LNCaP clone FGC (cell line): Measurements from ENCODE around the gene LNX2.

Experiments
- DNase-seq: peaks from one replicate; pipeline ENCODE4 v3.0.0-alpha.2; 2011; ENCODE audit warnings: low read depth
- H3K4me3 ChIP-seq: 2 replicates; pipeline ENCODE4 v1.5.1; 2011; ENCODE audit warnings: mild to moderate bottlenecking, low read depth, low read length, control low read depth
- TF ChIP-seq, protein P1 (sequence below): IDR thresholded peaks from 2 replicates; pipeline ENCODE4 v1.5.1; 2012; ENCODE audit warnings: mild to moderate bottlenecking; ENCODE audit not compliant: control insufficient read depth, insufficient read depth; ENCODE audit errors: extremely low read depth

LNX2 gene

DNA sequence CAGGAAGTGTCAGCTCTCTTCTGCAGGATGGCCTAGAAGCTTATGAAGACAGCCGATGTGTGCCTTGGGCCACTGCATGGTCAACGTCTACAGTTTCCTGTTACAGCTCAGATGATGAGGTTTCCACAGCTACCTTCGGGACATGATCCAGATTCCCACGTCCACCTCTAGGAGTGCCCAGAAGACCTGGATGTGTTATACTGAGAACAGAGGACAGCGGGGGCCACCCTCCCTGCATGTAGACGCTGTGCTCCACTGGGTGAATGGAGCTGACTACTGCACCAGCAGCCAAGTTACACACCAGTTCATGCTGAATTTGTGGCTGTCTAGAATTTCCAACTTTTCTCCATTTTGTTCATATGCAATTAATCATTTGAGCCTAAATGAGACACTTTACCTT is 91.4 kb downstream of the LNX2 start:
- TF ChIP-seq, protein P1, sequence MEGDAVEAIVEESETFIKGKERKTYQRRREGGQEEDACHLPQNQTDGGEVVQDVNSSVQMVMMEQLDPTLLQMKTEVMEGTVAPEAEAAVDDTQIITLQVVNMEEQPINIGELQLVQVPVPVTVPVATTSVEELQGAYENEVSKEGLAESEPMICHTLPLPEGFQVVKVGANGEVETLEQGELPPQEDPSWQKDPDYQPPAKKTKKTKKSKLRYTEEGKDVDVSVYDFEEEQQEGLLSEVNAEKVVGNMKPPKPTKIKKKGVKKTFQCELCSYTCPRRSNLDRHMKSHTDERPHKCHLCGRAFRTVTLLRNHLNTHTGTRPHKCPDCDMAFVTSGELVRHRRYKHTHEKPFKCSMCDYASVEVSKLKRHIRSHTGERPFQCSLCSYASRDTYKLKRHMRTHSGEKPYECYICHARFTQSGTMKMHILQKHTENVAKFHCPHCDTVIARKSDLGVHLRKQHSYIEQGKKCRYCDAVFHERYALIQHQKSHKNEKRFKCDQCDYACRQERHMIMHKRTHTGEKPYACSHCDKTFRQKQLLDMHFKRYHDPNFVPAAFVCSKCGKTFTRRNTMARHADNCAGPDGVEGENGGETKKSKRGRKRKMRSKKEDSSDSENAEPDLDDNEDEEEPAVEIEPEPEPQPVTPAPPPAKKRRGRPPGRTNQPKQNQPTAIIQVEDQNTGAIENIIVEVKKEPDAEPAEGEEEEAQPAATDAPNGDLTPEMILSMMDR, result no peak
- H3K4me3 ChIP-seq, result no peak overlapping the region

DNA sequence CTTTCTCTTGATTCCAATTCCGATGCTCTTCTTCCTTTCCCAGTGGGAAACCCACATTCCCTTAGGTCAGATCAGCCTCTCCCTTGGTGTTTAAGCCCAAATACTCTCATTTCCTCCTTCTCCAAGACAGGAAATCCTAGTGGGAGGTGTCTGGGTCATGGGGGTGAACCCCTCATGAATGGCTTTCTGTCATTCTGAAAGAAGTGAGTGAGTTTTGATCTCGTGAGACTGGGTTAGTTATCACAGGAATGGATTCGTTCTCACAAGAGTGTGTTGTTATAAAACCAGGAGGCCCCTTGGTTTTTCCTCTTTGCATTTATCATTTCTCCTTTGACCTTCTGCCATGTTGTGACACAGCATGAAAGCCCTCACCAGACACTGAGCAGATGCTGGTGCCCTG is 93.8 kb downstream of the LNX2 start:
- H3K4me3 ChIP-seq, result no peak overlapping the region
- TF ChIP-seq, protein P1, result no peak
- no peak for DNase-seq

More for the DNA sequence above, 91.4 kb downstream of the LNX2 start:
- no peak for DNase-seq

DNA sequence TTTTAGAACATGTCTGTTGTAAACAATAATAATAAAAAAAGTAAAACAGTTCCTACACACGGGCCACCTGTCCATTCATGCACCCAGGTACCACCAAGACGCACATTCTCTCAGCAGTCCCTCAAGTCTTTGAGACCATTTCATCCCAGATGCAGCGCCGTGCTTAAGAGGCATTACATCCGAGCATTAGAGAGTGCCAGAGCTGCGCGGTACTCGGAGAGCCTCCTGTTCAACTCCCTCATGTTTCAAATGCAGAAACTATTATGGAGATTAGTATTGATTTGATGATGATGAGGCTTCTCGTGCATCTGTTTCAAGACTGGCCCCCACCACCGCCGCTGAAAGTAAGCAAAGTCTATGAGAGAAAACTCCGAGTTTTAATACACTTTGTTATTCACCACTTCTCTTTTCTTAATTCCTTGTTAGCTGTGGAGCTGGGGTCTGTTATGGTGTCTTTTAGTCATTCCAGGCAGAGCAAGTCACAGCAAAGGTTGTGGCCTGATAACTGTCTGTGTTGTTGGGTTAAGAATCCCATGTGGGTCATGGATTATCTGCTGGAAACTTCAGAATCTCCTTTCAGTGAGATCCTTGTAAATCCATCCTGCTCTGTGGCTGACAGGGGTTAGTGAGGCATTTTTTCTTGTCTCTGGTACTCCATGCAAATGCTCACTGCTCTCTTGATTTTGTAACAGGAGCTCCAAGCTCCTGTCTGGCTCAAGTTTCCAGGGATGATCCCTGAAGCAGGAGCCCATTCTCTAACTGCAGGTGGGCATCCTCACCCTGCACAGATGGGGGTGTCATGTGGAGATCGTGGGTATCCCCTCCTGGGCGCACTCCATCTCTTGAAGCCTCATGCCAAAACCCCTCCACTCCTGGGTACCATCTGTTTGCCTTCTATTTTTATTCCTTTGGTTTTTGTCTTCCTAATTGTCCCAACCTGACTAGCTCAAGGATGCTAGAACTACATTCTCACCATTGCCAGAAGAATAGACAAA is 95.1 kb downstream of the LNX2 start:
- no peak overlapping the region for H3K4me3 ChIP-seq
- TF ChIP-seq, protein P1, result no peak
- no peak for DNase-seq

DNA sequence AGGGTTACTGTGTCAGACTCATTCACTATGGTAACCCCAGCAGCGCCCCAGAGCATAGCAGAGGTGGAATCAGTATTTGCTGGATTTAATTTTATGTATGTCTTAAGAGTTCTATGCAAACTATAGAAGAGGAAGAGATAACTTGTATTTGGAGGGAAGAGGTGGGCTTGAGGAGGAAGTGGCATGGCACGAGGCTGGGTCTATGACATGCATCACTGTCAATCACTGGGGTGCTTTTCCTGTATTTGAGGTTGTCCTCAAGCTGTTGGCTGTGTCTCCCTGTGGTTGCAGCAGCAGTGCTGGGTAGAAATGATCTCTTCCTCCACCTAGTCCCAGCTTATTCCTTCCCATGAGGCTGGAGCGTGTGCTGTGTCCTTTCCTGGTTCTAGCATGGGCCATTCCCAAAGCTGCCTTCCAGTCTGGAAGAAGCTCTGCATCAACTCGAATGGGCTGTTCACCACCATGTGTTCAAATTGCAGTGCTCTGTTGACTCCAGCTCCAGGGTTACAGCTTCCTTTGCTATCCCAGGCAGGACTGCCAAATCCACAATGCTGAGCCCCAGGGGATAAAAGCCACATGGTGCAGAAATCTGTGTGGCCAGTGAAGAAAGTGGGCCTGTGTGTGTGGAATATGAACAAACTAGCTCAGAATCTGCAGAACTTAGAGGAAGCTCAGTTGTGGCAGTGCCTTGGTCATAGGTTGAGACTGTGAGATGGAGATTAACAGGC is 96.8 kb downstream of the LNX2 start:
- H3K4me3 ChIP-seq, result no peak overlapping the region
- no peak for DNase-seq
- TF ChIP-seq, protein P1, result no peak

DNA sequence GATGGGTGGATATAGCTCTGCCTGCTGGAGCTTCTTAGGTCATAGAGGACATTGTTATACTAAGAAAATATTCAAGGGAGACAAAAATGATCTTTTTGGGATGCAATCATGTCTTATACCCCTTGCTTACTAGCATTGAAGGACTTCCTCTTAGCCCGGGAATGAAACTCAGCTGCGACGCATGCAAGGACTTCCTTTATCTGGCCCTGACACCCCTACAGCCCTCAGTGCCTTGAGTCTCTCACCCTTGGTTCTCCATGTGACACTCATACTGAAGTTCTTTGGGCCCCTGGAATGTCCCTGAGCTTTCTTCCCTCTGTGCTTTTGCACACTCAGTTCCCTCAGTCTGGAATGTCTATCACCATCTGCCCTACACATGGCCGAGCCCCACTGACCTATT is 97.5 kb downstream of the LNX2 start:
- DNase-seq, result no peak
- H3K4me3 ChIP-seq, result no peak overlapping the region
- TF ChIP-seq, protein P1, result no peak

DNA sequence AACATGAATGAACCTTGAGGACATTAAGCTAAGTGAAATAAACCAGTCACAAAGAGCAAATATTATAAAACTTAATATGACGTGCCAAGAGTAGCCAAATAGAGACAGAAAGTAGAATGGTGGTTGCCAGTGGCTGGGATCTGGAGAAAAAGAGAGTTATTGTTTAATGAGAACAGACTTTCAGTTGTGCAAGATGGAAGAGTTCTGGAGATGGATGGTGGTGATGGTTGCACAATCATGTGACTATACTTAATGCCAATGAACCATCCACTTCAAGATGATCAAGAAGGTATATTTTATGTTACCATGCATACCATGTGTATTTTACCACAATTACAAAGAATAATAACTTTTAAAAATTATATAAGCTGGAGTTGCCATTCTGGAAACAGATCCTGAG is 104.2 kb downstream of the LNX2 start:
- no peak for DNase-seq
- TF ChIP-seq, protein P1, result no peak
- H3K4me3 ChIP-seq, result no peak overlapping the region

DNA sequence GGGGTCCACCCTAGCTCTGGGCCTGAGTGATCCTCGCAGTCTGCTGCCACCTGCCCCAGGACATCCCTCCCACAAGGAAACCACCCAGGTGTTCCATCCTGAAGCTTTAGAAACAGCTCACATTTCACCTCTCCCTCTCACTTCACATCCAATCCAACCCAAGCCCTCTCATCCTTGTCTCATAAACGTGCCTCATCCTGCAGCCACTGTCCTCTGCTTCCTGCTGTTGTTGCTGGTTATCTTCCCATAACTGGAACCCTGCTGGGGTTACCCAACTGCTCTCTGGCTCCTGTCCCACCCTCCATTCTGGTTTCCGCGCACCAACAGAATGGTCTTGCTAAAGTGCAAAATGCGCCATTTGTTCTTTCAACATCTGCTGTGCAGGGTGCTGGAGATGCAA is 110.2 kb downstream of the LNX2 start:
- TF ChIP-seq, protein P1, result no peak
- no peak for DNase-seq
- no peak overlapping the region for H3K4me3 ChIP-seq
